Pons (tissue), 1 donor: ENCODE data around the gene ANKMY1.

Experiments
- DNase-seq: peaks from one replicate; pipeline ENCODE4 v3.0.0-alpha.2; 2016; ENCODE audit warnings: low spot score

ANKMY1 gene

GRCh38 chr2:240433973-240434727 lies 123.6 kb downstream of the ANKMY1 start:
- no peak for DNase-seq

- no peak for DNase-seq
Observed at GRCh38 chr2:240432820-240433801, 124.7 kb downstream of the ANKMY1 start.

- no peak for DNase-seq
Observed at GRCh38 chr2:240432430-240432819, 125.4 kb downstream of the ANKMY1 start.

GRCh38 chr2:240431661-240432424 lies 125.9 kb downstream of the ANKMY1 start:
- DNase-seq, result no peak

GRCh38 chr2:240431271-240431660 lies 126.5 kb downstream of the ANKMY1 start:
- DNase-seq, result no peak

GRCh38 chr2:240430595-240430994 lies 127.2 kb downstream of the ANKMY1 start:
- DNase-seq, result no peak

GRCh38 chr2:240429872-240430491 lies 127.8 kb downstream of the ANKMY1 start:
- DNase-seq, result no peak
